ENCODE data around the gene BICD2.

- TF ChIP-seq CTCF (IDR thresholded peaks at IDR 0.05; ENCODE audit: low read length) (no peak), EZH2 (optimal IDR thresholded peaks at IDR 0.05; ENCODE audit: low read depth, low read length) (no peak)
Measured at GRCh38 chr9:92770360-92770995, 5.8 kb upstream of the BICD2 start.

All from MM.1S (cell line).